Common myeloid progenitor, CD34-positive (primary cell): ENCODE measurements around the gene CHRNB1.

ENCODE experiments used
- CTCF ChIA-PET: fragments of 350-600 bp; sonication (Branson Sonifier 250); formaldehyde crosslinking; loops from one replicate; lab custom pipeline; 2021; ENCODE audit warnings: antibody characterized with exemption; lab: Charles Lee
- POLR2A ChIA-PET: fragments of 350-600 bp; sonication (Branson Sonifier 250); formaldehyde crosslinking; loops from one replicate; lab custom pipeline; 2021; ENCODE audit warnings: antibody characterized with exemption; lab: Charles Lee
- DNase-seq, 3 donors: peaks; one replicate each; pipeline versions ENCODE4 v3.0.0 to v3.0.0-alpha.2; 2013
- H3K27ac ChIP-seq, 2 experiments: 1 replicate in 1 of 2; 2 replicates in 1 of 2; pipeline ENCODE4 v1.7.0; 2013; ENCODE audit warnings: inconsistent platforms in 2 of 2, low read length in 2 of 2, mild to moderate bottlenecking in 2 of 2, low read depth in 1 of 2, moderate library complexity in 1 of 2; ENCODE audit not compliant: severe bottlenecking in 2 of 2, insufficient read depth in 1 of 2, poor library complexity in 1 of 2
- H3K27me3 ChIP-seq, 5 experiments: replicated peaks in 2 of 5; 1 replicate in 3 of 5; 2 replicates in 2 of 5; pipeline versions ENCODE4 v1.6.1 to v1.7.0; 2013; ENCODE audit warnings: low read length in 4 of 5, mild to moderate bottlenecking in 2 of 5, moderate library complexity in 2 of 5, inconsistent platforms in 1 of 5; ENCODE audit not compliant: insufficient read depth in 5 of 5, control insufficient read depth in 4 of 5
- H3K36me3 ChIP-seq, 4 experiments: 1 replicate in 2 of 4; 2 replicates in 2 of 4; pipeline versions ENCODE4 v1.6.1 to v1.7.0; 2013; ENCODE audit warnings: low read length in 3 of 4, control low read depth in 1 of 4, mild to moderate bottlenecking in 1 of 4; ENCODE audit not compliant: control insufficient read depth in 4 of 4, insufficient read depth in 4 of 4
- H3K4me1 ChIP-seq, 4 experiments: 1 replicate in 3 of 4; 2 replicates in 1 of 4; pipeline versions ENCODE4 v1.6.1 to v1.7.1; 2013; ENCODE audit warnings: low read length in 3 of 4, mild to moderate bottlenecking in 3 of 4, control low read depth in 1 of 4, inconsistent platforms in 1 of 4, moderate library complexity in 1 of 4; ENCODE audit not compliant: control insufficient read depth in 4 of 4, insufficient read depth in 4 of 4; ENCODE audit errors: control extremely low read depth in 1 of 4
- H3K4me3 ChIP-seq, 7 experiments: 1 replicate in 4 of 7; 2 replicates in 3 of 7; pipeline versions ENCODE4 v1.5.1 to v1.7.0; 2013; ENCODE audit warnings: mild to moderate bottlenecking in 7 of 7, low read length in 6 of 7, moderate library complexity in 6 of 7, inconsistent platforms in 2 of 7, low read depth in 2 of 7, control low read depth in 1 of 7; ENCODE audit not compliant: insufficient read depth in 4 of 7, control insufficient read depth in 1 of 7; ENCODE audit errors: extremely low read depth in 1 of 7
- H3K9me3 ChIP-seq, 5 experiments: 1 replicate in 4 of 5; 2 replicates in 1 of 5; pipeline versions ENCODE4 v1.6.1 to v1.7.1; 2013; ENCODE audit warnings: low read length in 4 of 5, mild to moderate bottlenecking in 2 of 5, inconsistent platforms in 1 of 5, low read depth in 1 of 5, moderate library complexity in 1 of 5; ENCODE audit not compliant: control insufficient read depth in 4 of 5, insufficient read depth in 2 of 5; ENCODE audit errors: control extremely low read depth in 1 of 5
- WGBS: methylation state at CpG from one replicate; pipeline ENCODE4 v1.1.5; 2013; ENCODE audit not compliant: insufficient coverage; 5-methylcytosine and 5-hydroxymethylcytosine counted together

Gene CHRNB1

GRCh38 chr17:7445619-7445968 is 733 bp downstream of the CHRNB1 start:
- no peak overlapping the region for H3K27ac ChIP-seq
- peaks cover 4 to 68% (median 37%) of the 10 kb centered on the region in 5 experiments for H3K27me3 ChIP-seq
- H3K36me3 ChIP-seq: no peaks in the 10 kb centered on the region
- peak in 2 of 3 donors; percentile 45 to 56 for DNase-seq
- WGBS: 0% methylated on average over 11 of the region's 16 CpGs
- ChIA-PET POLR2A (interaction anchor here (0.6 to 1.5 kb wide), 5 partner anchors 10 to 41 kb away, joined by 3 to 4 read pairs (median 3); partner anchors contain the start of gene POLR2A), CTCF (interaction anchor here (1.0 to 2.4 kb wide), 4 partner anchors 9 to 115 kb away, joined by 3 to 10 read pairs (median 4); no protein-coding TSS in a partner anchor)
- no peaks in the 10 kb centered on the region for H3K9me3 ChIP-seq
- H3K4me3 ChIP-seq: peak overlapping the region; percentile 23 to 74 (median 61)
- H3K4me1 ChIP-seq: peaks cover 3 to 26% (median 23%) of the 10 kb centered on the region in 4 experiments

GRCh38 chr17:7448461-7448860 is 3.6 kb downstream of the CHRNB1 start:
- H3K9me3 ChIP-seq: no peaks in the 10 kb centered on the region
- ChIA-PET CTCF (interaction anchor here (1.9 kb wide), 1 partner anchor 12 kb away, joined by 6 read pairs; no protein-coding TSS in a partner anchor), POLR2A (interaction anchor here (2.0 kb wide), 1 partner anchor 36 kb away, joined by 6 read pairs; the partner anchor contains the start of gene POLR2A)
- no peak overlapping the region for H3K27ac ChIP-seq
- H3K36me3 ChIP-seq: no peaks in the 10 kb centered on the region
- H3K4me1 ChIP-seq: peaks cover 3 to 19% (median 16%) of the 10 kb centered on the region in 4 experiments
- H3K27me3 ChIP-seq: peaks cover 4 to 50% (median 28%) of the 10 kb centered on the region in 5 experiments
- no peak overlapping the region for H3K4me3 ChIP-seq
- no peak for DNase-seq
- WGBS: 95% methylated on average over 4 of the region's 7 CpGs

GRCh38 chr17:7459961-7460545 is 15.2 kb downstream of the CHRNB1 start:
- CTCF ChIA-PET: interaction anchor here (1.2 to 2.4 kb wide), 2 partner anchors 15 to 23 kb away, joined by 5 to 20 read pairs; no protein-coding TSS in a partner anchor
- Histone ChIP-seq H3K9me3 (no peaks in the 10 kb centered on the region), H3K36me3 (peaks cover 0 to 33% (median 24%) of the 10 kb centered on the region in 4 experiments), H3K27me3 (no peaks in the 10 kb centered on the region), H3K27ac (no peak overlapping the region), H3K4me3 (no peak overlapping the region), H3K4me1 (peaks cover 0 to 16% (median 8%) of the 10 kb centered on the region in 4 experiments)
- POLR2A ChIA-PET: no interaction called here
- DNase-seq: no peak
- whole genome bisulfite sequencing: no CpG with 5 or more reads among the region's 3 CpGs

- CTCF ChIA-PET: interaction anchor here (0.9 to 2.4 kb wide), 2 partner anchors 9 to 14 kb away, joined by 5 to 20 read pairs; no protein-coding TSS in a partner anchor
- no peaks in the 10 kb centered on the region for H3K27me3 ChIP-seq
- H3K27ac ChIP-seq: no peak overlapping the region
- H3K4me1 ChIP-seq: peaks cover 0 to 8% (median 6%) of the 10 kb centered on the region in 4 experiments
- no peak for DNase-seq
- H3K9me3 ChIP-seq: no peaks in the 10 kb centered on the region
- POLR2A ChIA-PET: interaction anchor here (0.7 to 3.3 kb wide), 4 partner anchors 15 to 24 kb away, joined by 3 to 12 read pairs (median 4); partner anchors contain the start of genes POLR2A and ZBTB4
- peaks cover 0 to 40% (median 28%) of the 10 kb centered on the region in 4 experiments for H3K36me3 ChIP-seq
- H3K4me3 ChIP-seq: no peak overlapping the region
- 100% methylated on average over 4 of the region's 7 CpGs for WGBS
Observed at GRCh38 chr17:7460850-7461660, 16.2 kb downstream of the CHRNB1 start.

- H3K4me1 ChIP-seq: peaks cover 2 to 13% (median 11%) of the 10 kb centered on the region in 4 experiments
- ChIA-PET CTCF (interaction anchor here (1.2 to 2.4 kb wide), 3 partner anchors 13 to 26 kb away, joined by 5 to 20 read pairs (median 6); partner anchors contain the start of gene ZBTB4), POLR2A (interaction anchor here (1.1 to 3.3 kb wide), 4 partner anchors 10 to 22 kb away, joined by 3 to 12 read pairs (median 5); partner anchors contain the start of gene POLR2A)
- no peaks in the 10 kb centered on the region for H3K9me3 ChIP-seq
- peaks cover 0 to 51% (median 32%) of the 10 kb centered on the region in 4 experiments for H3K36me3 ChIP-seq
- DNase-seq: no peak
- 97% methylated on average over 38 of the region's 44 CpGs for WGBS
- H3K27me3 ChIP-seq: no peaks in the 10 kb centered on the region
- H3K27ac ChIP-seq: no peak overlapping the region
- no peak overlapping the region for H3K4me3 ChIP-seq
Observed at GRCh38 chr17:7462474-7463371, 17.9 kb downstream of the CHRNB1 start.

GRCh38 chr17:7463372-7463846 is 18.5 kb downstream of the CHRNB1 start:
- WGBS: 99% methylated on average over 12 of the region's 14 CpGs
- no peaks in the 10 kb centered on the region for H3K9me3 ChIP-seq
- H3K36me3 ChIP-seq: peaks cover 0 to 54% (median 32%) of the 10 kb centered on the region in 4 experiments
- H3K4me1 ChIP-seq: peaks cover 2 to 15% (median 13%) of the 10 kb centered on the region in 4 experiments
- H3K4me3 ChIP-seq: no peak overlapping the region
- no peak overlapping the region for H3K27ac ChIP-seq
- H3K27me3 ChIP-seq: no peaks in the 10 kb centered on the region
- DNase-seq: no peak
- ChIA-PET POLR2A (interaction anchor here (1.2 to 3.3 kb wide), 2 partner anchors 13 to 15 kb away, joined by 3 to 12 read pairs; partner anchors contain the start of gene ZBTB4), CTCF (interaction anchor here (1.2 to 1.9 kb wide), 2 partner anchors 16 to 27 kb away, joined by 5 to 6 read pairs; partner anchors contain the start of gene ZBTB4)
